ENCODE data around the gene COX17. TPM values are rescaled to one million over a fixed set of nuclear protein-coding genes. Genes with fewer than 3 reads are reported as not detected.

The COX17 gene
- total RNA-seq, 4 donors from 2014 or later: 31.9 to 84.8 (median 62.7) TPM

DNA sequence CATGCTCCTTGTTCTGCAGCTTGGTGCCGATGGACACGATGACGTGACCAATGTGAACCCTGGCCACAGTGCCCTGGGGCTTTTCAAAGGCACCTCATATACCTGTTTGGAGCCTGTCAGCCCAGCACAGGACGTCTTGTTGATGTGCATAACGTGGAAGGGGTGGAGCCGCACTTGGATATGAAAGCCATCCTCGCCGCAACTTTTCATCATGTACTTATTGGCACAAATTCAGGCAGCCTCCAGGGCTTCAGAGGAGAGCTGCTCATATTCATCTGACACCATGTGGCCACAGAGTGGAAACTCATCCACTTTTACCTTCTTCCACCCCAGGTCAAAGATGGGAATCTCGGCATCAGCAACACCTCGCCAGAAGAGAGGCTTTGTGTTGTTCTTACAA is 41.5 kb downstream of the COX17 start:
- TF ChIP-seq, protein P1, sequence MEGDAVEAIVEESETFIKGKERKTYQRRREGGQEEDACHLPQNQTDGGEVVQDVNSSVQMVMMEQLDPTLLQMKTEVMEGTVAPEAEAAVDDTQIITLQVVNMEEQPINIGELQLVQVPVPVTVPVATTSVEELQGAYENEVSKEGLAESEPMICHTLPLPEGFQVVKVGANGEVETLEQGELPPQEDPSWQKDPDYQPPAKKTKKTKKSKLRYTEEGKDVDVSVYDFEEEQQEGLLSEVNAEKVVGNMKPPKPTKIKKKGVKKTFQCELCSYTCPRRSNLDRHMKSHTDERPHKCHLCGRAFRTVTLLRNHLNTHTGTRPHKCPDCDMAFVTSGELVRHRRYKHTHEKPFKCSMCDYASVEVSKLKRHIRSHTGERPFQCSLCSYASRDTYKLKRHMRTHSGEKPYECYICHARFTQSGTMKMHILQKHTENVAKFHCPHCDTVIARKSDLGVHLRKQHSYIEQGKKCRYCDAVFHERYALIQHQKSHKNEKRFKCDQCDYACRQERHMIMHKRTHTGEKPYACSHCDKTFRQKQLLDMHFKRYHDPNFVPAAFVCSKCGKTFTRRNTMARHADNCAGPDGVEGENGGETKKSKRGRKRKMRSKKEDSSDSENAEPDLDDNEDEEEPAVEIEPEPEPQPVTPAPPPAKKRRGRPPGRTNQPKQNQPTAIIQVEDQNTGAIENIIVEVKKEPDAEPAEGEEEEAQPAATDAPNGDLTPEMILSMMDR (IDR thresholded peaks at IDR 0.05): no peak
- TF ChIP-seq EP300 (IDR thresholded peaks at IDR 0.05) (no peak), POLR2AphosphoS5 (IDR thresholded peaks at IDR 0.05) (no peak), POLR2A (IDR thresholded peaks at IDR 0.05) (no peak)
- Histone ChIP-seq H3K9me3 (no peaks in the 10 kb centered on the region), H3K27me3 (no peaks in the 10 kb centered on the region), H3K4me1 (peaks cover 0 to 18% (median 5%) of the 10 kb centered on the region in 3 donors), H3K36me3 (no peaks in the 10 kb centered on the region), H3K4me3 (no peak overlapping the region), H3K27ac (peak overlapping the region in 1 of 4 donors; percentile 78)
- WGBS, 2 donors (ENCODE audit: low coverage in 1 of 2): 90 to 100% methylated on average over 2 to 3 of the region's 10 CpGs
- no peak for ATAC-seq

- H3K4me3 ChIP-seq: no peak overlapping the region
- TF ChIP-seq, protein P1 (IDR thresholded peaks at IDR 0.05): no peak
- TF ChIP-seq EP300 (IDR thresholded peaks at IDR 0.05) (no peak), POLR2A (IDR thresholded peaks at IDR 0.05) (no peak), POLR2AphosphoS5 (IDR thresholded peaks at IDR 0.05) (no peak)
- peaks cover 0 to 34% (median 15%) of the 10 kb centered on the region in 3 donors for H3K4me1 ChIP-seq
- no peaks in the 10 kb centered on the region for H3K9me3 ChIP-seq
- 78 to 83% methylated on average over 3 to 4 of the region's 4 CpGs for WGBS, 2 donors (ENCODE audit: low coverage in 1 of 2)
- no peaks in the 10 kb centered on the region for H3K27me3 ChIP-seq
- no peak for ATAC-seq
- H3K27ac ChIP-seq: no peak overlapping the region
- H3K36me3 ChIP-seq: no peaks in the 10 kb centered on the region
Observed at GRCh38 chr3:119632829-119633228, 44.4 kb downstream of the COX17 start.

GRCh38 chr3:119632216-119632615 is 45.0 kb downstream of the COX17 start:
- Histone ChIP-seq H3K27me3 (no peaks in the 10 kb centered on the region), H3K4me1 (peaks cover 0 to 29% (median 11%) of the 10 kb centered on the region in 3 donors), H3K9me3 (no peaks in the 10 kb centered on the region), H3K4me3 (no peak overlapping the region), H3K27ac (no peak overlapping the region), H3K36me3 (no peaks in the 10 kb centered on the region)
- TF ChIP-seq POLR2AphosphoS5 (IDR thresholded peaks at IDR 0.05) (no peak), EP300 (IDR thresholded peaks at IDR 0.05) (no peak), POLR2A (IDR thresholded peaks at IDR 0.05) (no peak)
- TF ChIP-seq, protein P1 (IDR thresholded peaks at IDR 0.05): no peak
- 78 to 90% methylated on average over 4 of the region's 4 CpGs for WGBS, 2 donors (ENCODE audit: low coverage in 1 of 2)
- no peak for ATAC-seq

DNA sequence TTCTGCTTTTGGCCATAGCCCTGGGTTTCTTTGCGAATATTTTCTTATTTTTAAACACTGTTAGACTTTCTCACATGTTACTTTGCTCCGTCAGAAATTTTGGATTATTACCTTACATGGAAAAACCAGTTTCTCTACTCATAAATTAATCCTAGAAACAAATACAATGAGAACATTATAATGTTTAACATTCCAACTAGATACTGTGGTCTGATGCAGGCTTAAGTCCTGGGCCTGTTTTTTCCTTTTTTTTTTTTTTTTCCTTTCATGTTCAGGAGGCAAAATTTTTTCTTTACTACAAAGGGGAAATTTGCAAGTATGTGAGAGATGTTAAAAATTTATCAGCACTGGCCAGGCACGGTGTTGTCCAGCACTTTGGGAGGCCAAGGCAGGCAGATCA is 45.7 kb downstream of the COX17 start:
- Histone ChIP-seq H3K4me1 (peaks cover 0 to 27% (median 11%) of the 10 kb centered on the region in 3 donors), H3K36me3 (no peaks in the 10 kb centered on the region), H3K27ac (peak overlapping the region in 2 of 4 donors; percentile 29), H3K27me3 (no peaks in the 10 kb centered on the region), H3K4me3 (no peak overlapping the region), H3K9me3 (no peaks in the 10 kb centered on the region)
- WGBS, 2 donors (ENCODE audit: low coverage in 1 of 2): 33 to 68% methylated on average over 3 of the region's 3 CpGs
- TF ChIP-seq, protein P1 (IDR thresholded peaks at IDR 0.05): no peak
- TF ChIP-seq POLR2A (IDR thresholded peaks at IDR 0.05) (no peak), EP300 (IDR thresholded peaks at IDR 0.05) (no peak), POLR2AphosphoS5 (IDR thresholded peaks at IDR 0.05) (no peak)
- no peak for ATAC-seq

GRCh38 chr3:119630880-119631329 is 46.3 kb downstream of the COX17 start:
- peaks cover 0 to 28% (median 11%) of the 10 kb centered on the region in 3 donors for H3K4me1 ChIP-seq
- peak overlapping the region in 3 of 4 donors; percentile 5 to 29 (median 29) for H3K27ac ChIP-seq
- ATAC-seq: peak; percentile 34
- H3K4me3 ChIP-seq: no peak overlapping the region
- no peaks in the 10 kb centered on the region for H3K36me3 ChIP-seq
- no peaks in the 10 kb centered on the region for H3K27me3 ChIP-seq
- 87 to 91% methylated on average over 4 to 7 of the region's 7 CpGs for WGBS, 2 donors (ENCODE audit: low coverage in 1 of 2)
- TF ChIP-seq, protein P1 (IDR thresholded peaks at IDR 0.05): no peak
- no peak for TF ChIP-seq POLR2A (IDR thresholded peaks at IDR 0.05)
- no peak for TF ChIP-seq EP300 (IDR thresholded peaks at IDR 0.05)
- TF ChIP-seq POLR2AphosphoS5 (IDR thresholded peaks at IDR 0.05): no peak
- H3K9me3 ChIP-seq: no peaks in the 10 kb centered on the region

Data from gastroesophageal sphincter (tissue), 4 donors.